GM12873 (cell line): ENCODE data around the gene NKTR.

ENCODE experiments used
- TF ChIP-seq, protein P1 (sequence below): IDR thresholded peaks from 2 replicates; pipeline ENCODE4 v1.5.1; 2012; ENCODE audit warnings: low read depth, mild to moderate bottlenecking, moderate library complexity, low read length, control low read depth; ENCODE audit not compliant: insufficient read depth; ENCODE audit errors: missing control alignments

Gene NKTR

DNA sequence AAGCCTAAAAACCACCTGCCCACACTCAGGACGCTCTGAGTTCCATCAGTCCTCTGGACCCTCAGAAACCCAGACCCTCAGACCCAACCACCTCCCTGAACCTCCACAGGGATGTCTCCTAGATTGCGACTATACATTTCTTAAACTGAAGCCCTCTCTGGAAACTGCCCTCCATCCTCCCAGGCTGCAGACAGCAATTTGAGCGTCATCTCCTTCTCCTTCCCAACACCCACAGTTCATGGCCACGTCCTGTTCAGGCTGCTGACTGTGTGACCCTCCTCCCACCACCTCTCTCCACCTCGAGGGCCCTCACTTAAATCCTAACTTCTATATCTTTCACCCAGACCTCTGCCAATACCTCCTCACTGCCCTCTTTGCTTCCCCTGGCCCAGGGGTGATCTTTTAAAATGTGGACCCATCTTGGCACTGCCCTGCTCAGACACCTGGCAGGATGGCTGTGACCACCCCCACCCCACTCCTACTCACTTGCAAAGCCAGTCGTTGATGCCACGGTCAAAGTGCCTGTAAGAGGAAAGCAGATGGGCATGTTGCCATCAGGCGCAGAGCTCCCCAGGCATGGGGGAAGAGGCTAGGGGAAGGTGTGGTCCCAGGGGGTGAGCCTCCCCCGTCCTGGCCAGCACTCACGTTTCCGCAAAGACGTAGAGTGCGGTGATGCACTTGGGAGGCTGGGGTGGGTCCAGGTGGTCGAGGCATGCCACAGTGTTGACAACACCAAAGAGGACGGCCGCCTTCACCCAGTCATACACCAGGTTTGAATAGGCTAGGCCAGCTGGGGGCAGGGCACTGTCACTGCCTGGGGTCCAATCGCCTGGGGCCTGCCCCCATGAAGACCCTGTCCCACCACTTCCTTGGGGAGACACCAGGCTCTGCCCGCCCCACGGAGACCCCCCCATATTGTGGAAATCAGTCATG is 96.1 kb downstream of the NKTR start:
- TF ChIP-seq, protein P1, sequence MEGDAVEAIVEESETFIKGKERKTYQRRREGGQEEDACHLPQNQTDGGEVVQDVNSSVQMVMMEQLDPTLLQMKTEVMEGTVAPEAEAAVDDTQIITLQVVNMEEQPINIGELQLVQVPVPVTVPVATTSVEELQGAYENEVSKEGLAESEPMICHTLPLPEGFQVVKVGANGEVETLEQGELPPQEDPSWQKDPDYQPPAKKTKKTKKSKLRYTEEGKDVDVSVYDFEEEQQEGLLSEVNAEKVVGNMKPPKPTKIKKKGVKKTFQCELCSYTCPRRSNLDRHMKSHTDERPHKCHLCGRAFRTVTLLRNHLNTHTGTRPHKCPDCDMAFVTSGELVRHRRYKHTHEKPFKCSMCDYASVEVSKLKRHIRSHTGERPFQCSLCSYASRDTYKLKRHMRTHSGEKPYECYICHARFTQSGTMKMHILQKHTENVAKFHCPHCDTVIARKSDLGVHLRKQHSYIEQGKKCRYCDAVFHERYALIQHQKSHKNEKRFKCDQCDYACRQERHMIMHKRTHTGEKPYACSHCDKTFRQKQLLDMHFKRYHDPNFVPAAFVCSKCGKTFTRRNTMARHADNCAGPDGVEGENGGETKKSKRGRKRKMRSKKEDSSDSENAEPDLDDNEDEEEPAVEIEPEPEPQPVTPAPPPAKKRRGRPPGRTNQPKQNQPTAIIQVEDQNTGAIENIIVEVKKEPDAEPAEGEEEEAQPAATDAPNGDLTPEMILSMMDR: no peak

DNA sequence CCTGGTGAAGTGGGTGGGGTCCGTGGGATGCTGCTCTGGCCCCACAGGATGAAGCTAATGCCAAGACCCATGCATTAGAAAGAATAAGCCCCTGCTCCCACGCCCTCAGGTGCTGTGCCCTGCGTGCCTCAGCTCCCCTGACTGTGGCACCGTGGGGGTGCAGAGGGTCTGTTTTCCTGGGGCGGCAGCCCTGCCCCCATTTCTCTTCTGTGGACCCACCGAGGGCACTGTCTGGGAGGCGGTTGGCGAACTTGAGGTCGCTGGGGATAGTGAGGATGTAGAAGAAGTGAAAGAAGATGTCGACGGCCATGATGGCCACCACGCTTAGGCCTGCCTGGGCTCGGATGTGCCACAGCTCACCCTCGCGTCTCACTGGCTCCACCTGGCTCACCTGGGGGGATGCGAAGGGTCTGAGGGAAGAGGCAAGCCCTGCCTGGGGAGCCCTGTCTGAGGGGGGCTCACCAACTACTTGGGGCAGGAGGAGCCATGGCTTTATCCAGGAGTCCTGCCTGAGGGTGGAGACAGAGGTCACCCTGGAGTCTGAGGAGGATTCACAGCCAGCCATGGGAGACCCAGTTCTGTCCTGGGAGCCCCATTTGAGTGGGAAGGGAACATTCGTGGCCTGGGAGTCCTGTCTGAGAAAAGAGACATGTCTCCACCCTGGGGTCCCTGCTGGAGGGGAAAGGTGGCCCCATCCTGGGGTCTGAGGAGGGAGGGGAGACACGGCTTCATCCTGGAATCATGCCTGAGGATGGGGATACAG is 97.0 kb downstream of the NKTR start:
- TF ChIP-seq, protein P1: no peak
